ENCODE data around the gene CYREN. TPM values are rescaled to one million over a fixed set of nuclear protein-coding genes. Genes with fewer than 3 reads are reported as not detected.

CYREN gene
- total RNA-seq, 2 experiments from 2014 or later, result 69.4 to 81.9 TPM

- no peak overlapping the region for H2AFZ ChIP-seq (ENCODE audit: low read length)
- H3K4me2 ChIP-seq (ENCODE audit: low read length), result no peak overlapping the region
- H3K4me3 ChIP-seq (ENCODE audit: low read depth, low read length, poor library complexity, severe bottlenecking), result no peak overlapping the region
- BruUV-seq (replicated peaks), result no TSS peak
- POLR2A ChIA-PET, result no interaction called here
- no peaks in the 10 kb centered on the region for H3K36me3 ChIP-seq (ENCODE audit: insufficient read depth, low read length)
- no peaks in the 10 kb centered on the region for H4K20me1 ChIP-seq (ENCODE audit: insufficient read depth, low read length)
- TF ChIP-seq CTCF (conservative IDR thresholded peaks at IDR 0.05; ENCODE audit: low read length) (no peak), EZH2phosphoT487 (IDR thresholded peaks at IDR 0.05; ENCODE audit: borderline replicate concordance, low read depth, low read length) (no peak)
- H3K79me2 ChIP-seq (ENCODE audit: insufficient read depth, low read depth, low read length), result no peaks in the 10 kb centered on the region
- intact Hi-C loops (cut with micrococcal nuclease; ENCODE audit: unreplicated experiment), result no loop called here
- no peaks in the 10 kb centered on the region for H3K9me3 ChIP-seq (ENCODE audit: low read length)
- H3K4me1 ChIP-seq (ENCODE audit: insufficient read depth, low read length, poor library complexity, severe bottlenecking), result no peaks in the 10 kb centered on the region
- no peak for DNase-seq (ENCODE audit: low spot score)
- no peak overlapping the region for H3K27ac ChIP-seq (ENCODE audit: low read depth, low read length, poor library complexity, severe bottlenecking)
- CTCF ChIA-PET (ENCODE audit: unreplicated experiment), result no interaction called here
- H3K9me2 ChIP-seq (ENCODE audit: insufficient read depth, low read length), result no peaks in the 10 kb centered on the region
Observed at GRCh38 chr7:135121868-135122267, 48.6 kb downstream of the CYREN start.

- H2AFZ ChIP-seq (ENCODE audit: low read length), result no peak overlapping the region
- no peaks in the 10 kb centered on the region for H3K9me2 ChIP-seq (ENCODE audit: insufficient read depth, low read length)
- TF ChIP-seq CTCF (conservative IDR thresholded peaks at IDR 0.05; ENCODE audit: low read length) (no peak), EZH2phosphoT487 (IDR thresholded peaks at IDR 0.05; ENCODE audit: borderline replicate concordance, low read depth, low read length) (no peak)
- no peak overlapping the region for H3K4me2 ChIP-seq (ENCODE audit: low read length)
- H3K4me3 ChIP-seq (ENCODE audit: low read depth, low read length, poor library complexity, severe bottlenecking), result no peak overlapping the region
- POLR2A ChIA-PET, result no interaction called here
- no peak overlapping the region for H3K27ac ChIP-seq (ENCODE audit: low read depth, low read length, poor library complexity, severe bottlenecking)
- no peaks in the 10 kb centered on the region for H4K20me1 ChIP-seq (ENCODE audit: insufficient read depth, low read length)
- H3K79me2 ChIP-seq (ENCODE audit: insufficient read depth, low read depth, low read length), result no peaks in the 10 kb centered on the region
- no peak for DNase-seq (ENCODE audit: low spot score)
- BruUV-seq (replicated peaks), result no TSS peak
- intact Hi-C loops (cut with micrococcal nuclease; ENCODE audit: unreplicated experiment), result no loop called here
- no peaks in the 10 kb centered on the region for H3K4me1 ChIP-seq (ENCODE audit: insufficient read depth, low read length, poor library complexity, severe bottlenecking)
- H3K36me3 ChIP-seq (ENCODE audit: insufficient read depth, low read length), result no peaks in the 10 kb centered on the region
- CTCF ChIA-PET (ENCODE audit: unreplicated experiment), result no interaction called here
- H3K9me3 ChIP-seq (ENCODE audit: low read length), result no peaks in the 10 kb centered on the region
Observed at GRCh38 chr7:135117096-135117495, 53.4 kb downstream of the CYREN start.

Small RNAs within 50 kb of the gene (microRNA-seq; reads per million reads assigned to microRNA genes)
- 4.5 reads per million for gene MIR6509 (ENCODE audit: borderline replicate concordance)

Small RNAs within 50 kb of the gene (small RNA-seq; reads per million reads assigned to genes)
- gene MIR6509, result not detected

Other genes with a start within 250 kb of the CYREN start
- 3.5 and 5.3 TPM in 2 replicates for gene AGBL3, start 184.2 kb downstream of the CYREN start, total RNA-seq (2014; rRNA removed; shearing (Covaris generic))
- 4.9 and 7.1 TPM in 2 replicates for gene AGBL3, start 184.2 kb downstream of the CYREN start, total RNA-seq (2022)
- 0.41 TPM in 1 of 2 replicates, not detected in the other for gene TMEM140, start 22.6 kb downstream of the CYREN start, total RNA-seq (2014; rRNA removed; shearing (Covaris generic))
- gene TMEM140, start 22.6 kb downstream of the CYREN start, total RNA-seq (2022), result 1.6 and 1.7 TPM in 2 replicates
- 12.5 and 13.6 TPM in 2 replicates for gene WDR91, start 40.8 kb upstream of the CYREN start, total RNA-seq (2014; rRNA removed; shearing (Covaris generic))
- 17.1 and 24.7 TPM in 2 replicates for gene WDR91, start 40.8 kb upstream of the CYREN start, total RNA-seq (2022)
- not detected in 2 replicates for gene STRA8, start 63.1 kb upstream of the CYREN start, total RNA-seq (2014; rRNA removed; shearing (Covaris generic))
- gene STRA8, start 63.1 kb upstream of the CYREN start, total RNA-seq (2022), result not detected in 2 replicates